Measurements from ENCODE around the gene PHACTR2.
"Not testable (repeated sequence)": the region's sequence is repeated elsewhere in the genome, so short reads cannot be mapped to it uniquely, and the experiment has no call there.

Gene PHACTR2

DNA sequence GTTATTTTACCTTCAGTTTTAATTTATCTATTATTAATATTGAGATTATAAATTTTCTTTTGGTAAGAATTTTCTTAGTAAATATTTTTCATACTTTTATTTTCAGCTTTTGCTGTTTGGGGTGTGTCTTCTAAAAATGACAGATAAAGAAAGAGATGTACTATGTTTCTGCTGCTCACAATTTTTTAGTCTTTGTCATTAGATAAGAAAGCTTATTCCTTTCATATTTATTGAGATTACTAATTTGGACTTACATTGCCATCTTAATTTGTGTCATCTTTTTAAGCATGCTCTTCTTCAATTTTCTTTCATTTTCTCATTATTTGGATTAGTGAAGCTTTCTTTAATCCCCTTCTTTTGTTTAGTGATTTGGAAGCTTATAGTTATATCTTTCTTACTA is 13.6 kb upstream of the PHACTR2 start:
- TF ChIP-seq, protein P1, sequence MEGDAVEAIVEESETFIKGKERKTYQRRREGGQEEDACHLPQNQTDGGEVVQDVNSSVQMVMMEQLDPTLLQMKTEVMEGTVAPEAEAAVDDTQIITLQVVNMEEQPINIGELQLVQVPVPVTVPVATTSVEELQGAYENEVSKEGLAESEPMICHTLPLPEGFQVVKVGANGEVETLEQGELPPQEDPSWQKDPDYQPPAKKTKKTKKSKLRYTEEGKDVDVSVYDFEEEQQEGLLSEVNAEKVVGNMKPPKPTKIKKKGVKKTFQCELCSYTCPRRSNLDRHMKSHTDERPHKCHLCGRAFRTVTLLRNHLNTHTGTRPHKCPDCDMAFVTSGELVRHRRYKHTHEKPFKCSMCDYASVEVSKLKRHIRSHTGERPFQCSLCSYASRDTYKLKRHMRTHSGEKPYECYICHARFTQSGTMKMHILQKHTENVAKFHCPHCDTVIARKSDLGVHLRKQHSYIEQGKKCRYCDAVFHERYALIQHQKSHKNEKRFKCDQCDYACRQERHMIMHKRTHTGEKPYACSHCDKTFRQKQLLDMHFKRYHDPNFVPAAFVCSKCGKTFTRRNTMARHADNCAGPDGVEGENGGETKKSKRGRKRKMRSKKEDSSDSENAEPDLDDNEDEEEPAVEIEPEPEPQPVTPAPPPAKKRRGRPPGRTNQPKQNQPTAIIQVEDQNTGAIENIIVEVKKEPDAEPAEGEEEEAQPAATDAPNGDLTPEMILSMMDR (conservative IDR thresholded peaks at IDR 0.05; ENCODE audit: low read depth, low read length), result no peak
- no peak overlapping the region for H3K4me3 ChIP-seq (ENCODE audit: low read length)
- DNase-seq (ENCODE audit: low read depth), result no peak

DNA sequence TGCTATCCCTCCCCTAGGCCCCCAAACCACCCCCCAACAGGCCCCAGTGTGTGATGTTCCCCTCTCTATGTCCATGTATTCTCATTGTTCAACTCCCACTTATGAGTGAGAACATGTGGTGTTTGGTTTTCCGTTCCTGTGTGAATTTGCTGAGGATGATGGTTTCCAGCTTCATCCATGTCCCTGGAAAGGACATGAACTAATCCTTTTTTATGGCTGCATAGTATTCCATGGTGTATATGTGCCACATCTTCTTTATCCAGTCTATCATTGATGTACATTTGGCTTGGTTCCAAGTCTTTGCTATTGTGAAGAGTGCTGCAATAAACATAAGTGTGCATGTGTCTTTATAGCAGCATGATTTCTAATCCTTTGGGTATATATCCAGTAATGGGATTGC is 11.8 kb upstream of the PHACTR2 start:
- not testable (repeated sequence) for DNase-seq (ENCODE audit: low read depth); H3K4me3 ChIP-seq (ENCODE audit: low read length)

DNA sequence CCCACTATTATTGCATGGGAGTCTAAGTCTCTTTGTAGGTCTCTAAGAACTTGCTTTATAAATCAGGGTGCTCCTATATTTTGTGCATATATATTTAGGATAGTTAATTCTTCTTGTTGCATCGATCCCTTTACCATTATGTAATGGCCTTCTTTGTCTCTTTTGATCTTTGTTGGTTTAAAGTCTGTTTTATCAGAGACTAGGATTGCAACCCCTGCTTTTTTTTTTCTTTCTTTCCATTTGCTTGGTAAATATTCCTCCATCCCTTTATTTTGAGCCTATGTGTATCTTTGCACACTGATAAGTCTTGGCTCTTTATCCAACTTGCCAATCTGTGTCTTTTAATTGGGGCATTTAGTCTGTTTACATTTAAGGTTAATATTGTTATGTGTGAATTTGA is 8.3 kb upstream of the PHACTR2 start:
- not testable (repeated sequence) for DNase-seq (ENCODE audit: low read depth); H3K4me3 ChIP-seq (ENCODE audit: low read length)

DNA sequence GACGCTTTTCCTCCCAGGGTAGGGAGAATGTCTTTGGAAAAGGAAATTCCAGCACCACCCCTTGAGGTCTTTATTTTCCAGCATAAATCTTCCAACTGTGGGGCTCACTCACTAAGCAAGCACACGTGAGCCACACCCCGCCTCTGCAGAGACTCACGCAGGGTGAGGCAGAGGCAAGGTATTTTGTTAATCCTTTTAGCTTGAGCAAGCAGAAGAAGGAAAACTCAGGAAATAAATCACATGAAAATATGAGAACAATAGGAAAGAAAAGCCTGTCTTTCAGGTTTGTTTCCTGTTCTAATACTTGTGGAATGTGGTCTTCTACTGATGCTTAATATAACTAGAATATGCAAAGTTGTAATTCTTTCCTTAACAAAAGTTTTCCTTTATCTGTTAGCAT is 4.1 kb upstream of the PHACTR2 start:
- peak; percentile 96 for DNase-seq (ENCODE audit: low read depth)
- TF ChIP-seq, protein P1 (conservative IDR thresholded peaks at IDR 0.05; ENCODE audit: low read depth, low read length), result no peak
- no peak overlapping the region for H3K4me3 ChIP-seq (ENCODE audit: low read length)

DNA sequence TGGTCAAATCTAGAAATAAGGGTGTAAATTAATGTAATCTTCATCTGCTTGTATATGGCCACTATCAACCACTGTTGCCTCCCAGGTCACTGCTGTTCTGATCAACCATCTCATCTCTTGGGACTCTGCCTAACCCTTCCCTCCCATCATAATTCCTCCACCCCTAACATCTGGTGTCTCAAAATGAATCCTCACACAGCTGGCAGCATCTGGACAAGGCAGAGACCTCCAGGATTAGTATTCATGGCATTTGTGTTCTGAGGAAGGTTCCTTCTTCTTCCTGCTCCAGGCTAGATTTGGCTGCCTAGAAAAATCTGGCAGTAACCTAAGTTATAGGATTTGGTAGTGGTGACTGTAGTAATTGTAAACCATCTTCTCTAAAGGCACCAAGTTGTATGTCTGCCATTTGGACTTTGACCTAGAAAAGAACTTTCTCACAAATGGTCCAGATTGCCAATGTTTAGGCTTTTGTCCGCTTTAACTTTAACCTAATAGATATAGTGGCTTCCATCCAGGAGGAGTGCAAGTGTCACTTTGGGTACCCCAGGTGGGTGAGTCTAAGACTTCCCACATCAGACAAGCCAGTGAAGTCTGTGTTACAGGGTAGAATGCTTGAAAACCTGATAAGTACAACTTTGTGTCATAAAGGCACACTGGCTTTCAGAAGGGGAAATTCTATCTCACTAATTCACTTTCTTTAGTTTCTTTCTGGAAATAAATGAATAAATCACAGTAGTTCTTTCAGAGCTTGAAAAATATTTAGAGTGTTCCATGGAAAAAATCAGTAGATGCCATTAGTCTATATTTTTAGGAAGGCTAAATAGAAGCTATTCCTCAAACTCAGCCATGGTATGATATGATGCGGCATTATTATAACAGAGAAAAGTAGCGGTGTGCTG is 3.0 kb upstream of the PHACTR2 start:
- TF ChIP-seq, protein P1 (conservative IDR thresholded peaks at IDR 0.05; ENCODE audit: low read depth, low read length), result no peak
- no peak for DNase-seq (ENCODE audit: low read depth)
- no peak overlapping the region for H3K4me3 ChIP-seq (ENCODE audit: low read length)

DNA sequence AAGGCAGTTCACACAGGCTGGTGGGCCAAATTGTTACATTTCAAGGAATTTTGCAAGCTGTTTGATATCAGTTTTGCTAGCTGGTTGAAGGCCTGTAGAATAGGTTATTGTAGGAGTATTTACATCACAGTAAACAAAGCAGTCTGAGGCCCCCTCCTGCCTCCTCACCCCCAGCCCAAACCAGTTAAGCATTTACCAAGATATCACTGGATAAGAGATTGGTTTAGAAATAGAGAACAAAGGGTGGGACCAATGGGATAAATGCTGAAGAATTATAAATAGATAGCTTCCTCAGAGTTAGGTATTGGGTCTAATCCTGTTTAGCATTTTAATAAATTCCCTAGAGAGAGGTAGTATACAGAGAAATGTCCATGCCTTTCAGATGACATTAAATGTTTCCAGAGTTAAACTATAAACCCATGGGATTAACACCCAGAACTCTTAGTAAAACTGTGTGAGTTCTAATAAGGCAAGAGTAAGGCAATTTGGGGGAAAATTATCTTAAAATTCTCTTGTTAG is 2.3 kb upstream of the PHACTR2 start:
- TF ChIP-seq, protein P1 (conservative IDR thresholded peaks at IDR 0.05; ENCODE audit: low read depth, low read length), result no peak
- H3K4me3 ChIP-seq (ENCODE audit: low read length), result no peak overlapping the region
- no peak for DNase-seq (ENCODE audit: low read depth)

DNA sequence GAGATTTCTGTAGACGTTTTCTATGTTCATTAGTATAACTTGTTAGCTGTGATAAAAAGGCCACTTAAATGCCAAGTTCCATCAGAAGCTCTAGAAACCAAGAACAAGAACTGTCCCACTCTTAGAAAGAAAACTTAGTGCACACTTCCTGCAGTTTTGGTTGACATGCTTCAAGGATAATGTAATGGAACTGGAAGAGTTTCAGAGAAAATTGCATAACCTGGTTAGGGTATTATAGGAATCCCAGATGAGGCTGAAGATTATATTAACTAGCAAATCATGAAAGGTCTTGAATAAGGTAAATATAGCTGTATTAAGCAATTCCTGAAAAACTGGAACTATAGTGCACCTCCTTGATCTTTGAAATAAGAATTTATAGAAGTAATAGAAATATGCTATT is 1.8 kb upstream of the PHACTR2 start:
- H3K4me3 ChIP-seq (ENCODE audit: low read length), result no peak overlapping the region
- peak; percentile 51 for DNase-seq (ENCODE audit: low read depth)
- TF ChIP-seq, protein P1 (conservative IDR thresholded peaks at IDR 0.05; ENCODE audit: low read depth, low read length), result no peak

DNA sequence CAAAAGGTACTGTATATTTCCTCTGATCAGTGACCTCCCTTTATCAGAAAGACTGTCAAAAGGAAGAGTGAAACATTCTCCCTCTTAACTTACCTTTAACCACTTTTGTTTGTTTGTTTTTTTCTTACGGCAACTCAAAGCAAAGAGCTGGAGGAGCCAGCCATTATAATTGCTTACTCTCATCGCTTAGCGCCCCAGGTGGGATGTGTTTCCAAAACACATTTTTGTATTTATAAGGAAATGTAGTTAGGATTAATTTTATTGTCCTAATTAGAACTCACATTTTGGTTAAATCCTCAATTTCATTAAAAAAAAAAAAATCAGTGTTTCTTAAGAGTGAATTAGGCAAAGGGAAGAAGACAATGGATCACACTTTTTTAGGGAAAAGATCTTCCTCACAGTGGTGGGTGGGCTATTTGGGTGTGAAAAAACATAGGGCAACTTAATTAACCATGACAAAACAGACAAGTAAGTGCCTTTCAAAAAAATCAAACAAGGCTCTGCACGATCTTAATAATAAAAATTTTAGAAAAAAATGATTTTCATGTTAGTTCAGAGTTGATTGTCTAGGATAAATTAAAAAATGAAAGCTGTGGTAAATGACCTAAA is 1.2 kb upstream of the PHACTR2 start:
- TF ChIP-seq, protein P1 (conservative IDR thresholded peaks at IDR 0.05; ENCODE audit: low read depth, low read length), result no peak
- no peak overlapping the region for H3K4me3 ChIP-seq (ENCODE audit: low read length)
- DNase-seq (ENCODE audit: low read depth), result no peak
